Endothelial cell of umbilical vein (primary cell): ENCODE results near the gene YARS2. TPM values are rescaled to one million over a fixed set of nuclear protein-coding genes. Genes with fewer than 3 reads are reported as not detected.

Experiments used
- BruUV-seq: library from RNA; stranded (reverse); fragments of 400-500 nt; replicated peaks from 2 replicates; lab custom pipeline; 2021; lab: Mats Ljungman, UMichigan
- CTCF ChIA-PET: fragments of 300-600, 350-600 bp; sonication (Branson Sonifier 250); formaldehyde crosslinking; loops from one replicate; lab custom pipeline; 2021; ENCODE audit warnings: antibody characterized with exemption, inconsistent platforms; lab: Charles Lee
- POLR2A ChIA-PET: fragments of 300-600, 350-600 bp; sonication (Branson Sonifier 250); formaldehyde crosslinking; loops from one replicate; lab custom pipeline; 2021; ENCODE audit warnings: antibody characterized with exemption, inconsistent platforms; lab: Charles Lee
- DNase-seq: peaks from one replicate; pipeline ENCODE4 v3.0.0-alpha.2; 2011; ENCODE audit warnings: low read depth, low spot score
- FAIRE-seq: peaks from 2 replicates; lab custom pipeline; 2011; peaks lifted over from hg19 to GRCh38; lab: Jason Lieb, UNC
- H2AFZ ChIP-seq: 2 replicates; pipeline ENCODE4 v1.6.0; 2012; ENCODE audit warnings: low read depth, low read length, control low read depth, inconsistent platforms
- H3K27ac ChIP-seq: 2 replicates; pipeline ENCODE4 v1.5.1; 2011; ENCODE audit warnings: low read depth, mild to moderate bottlenecking, control low read depth, low read length, moderate library complexity; ENCODE audit not compliant: insufficient read depth
- H3K27me3 ChIP-seq, 2 experiments: 2 replicates each; pipeline versions ENCODE4 v1.6.0 to v1.6.1; 2011; ENCODE audit warnings: low read length in 2 of 2, mixed read lengths in 1 of 2; ENCODE audit not compliant: control insufficient read depth in 2 of 2, insufficient read depth in 2 of 2
- H3K36me3 ChIP-seq, 2 experiments: 2 replicates in 1 of 2; 3 replicates in 1 of 2; pipeline ENCODE4 v1.5.1; 2011; ENCODE audit warnings: low read length in 2 of 2, mild to moderate bottlenecking in 1 of 2, moderate library complexity in 1 of 2; ENCODE audit not compliant: control insufficient read depth in 2 of 2, insufficient read depth in 2 of 2; ENCODE audit errors: extremely low read depth in 1 of 2
- H3K4me1 ChIP-seq: 3 replicates; pipeline ENCODE4 v1.5.1; 2011; ENCODE audit warnings: mild to moderate bottlenecking, low read length; ENCODE audit not compliant: control insufficient read depth, insufficient read depth; ENCODE audit errors: extremely low read depth
- H3K4me2 ChIP-seq: 2 replicates; pipeline ENCODE4 v1.6.1; 2011; ENCODE audit warnings: low read length, control low read depth, mixed read lengths; ENCODE audit not compliant: insufficient read depth
- H3K4me3 ChIP-seq, 3 experiments: fragments of 200-600 bp in 1 of 3; sonication (generic), shearing (Covaris generic) in 1 of 3; replicated peaks in 1 of 3; 2 replicates each; pipeline ENCODE4 v1.5.1; 2011 to 2016; ENCODE audit warnings: control low read depth in 3 of 3, low read length in 3 of 3, mild to moderate bottlenecking in 2 of 3, inconsistent platforms in 1 of 3, low read depth in 1 of 3, moderate library complexity in 1 of 3; ENCODE audit not compliant: insufficient read depth in 1 of 3
- H3K79me2 ChIP-seq: 2 replicates; pipeline ENCODE4 v1.6.0; 2012; ENCODE audit warnings: low read length, inconsistent platforms; ENCODE audit not compliant: control insufficient read depth, insufficient read depth
- H3K9ac ChIP-seq: replicated peaks from 2 replicates; pipeline ENCODE3; 2011; ENCODE audit warnings: low read length, control low read depth; ENCODE audit not compliant: insufficient read depth; ENCODE audit errors: extremely low read depth
- H3K9me1 ChIP-seq: replicated peaks from 3 replicates; pipeline ENCODE4 v1.6.0; 2011; ENCODE audit warnings: mild to moderate bottlenecking, low read length; ENCODE audit not compliant: control insufficient read depth, insufficient read depth; ENCODE audit errors: extremely low read depth
- H3K9me3 ChIP-seq: replicated peaks from 2 replicates; pipeline ENCODE4 v1.5.1; 2012; ENCODE audit warnings: low read length, inconsistent platforms; ENCODE audit not compliant: control insufficient read depth, insufficient read depth
- H4K20me1 ChIP-seq: replicated peaks from 2 replicates; pipeline ENCODE3; 2011; ENCODE audit warnings: mild to moderate bottlenecking, low read length; ENCODE audit not compliant: control insufficient read depth, insufficient read depth; ENCODE audit errors: extremely low read depth
- EZH2 ChIP-seq: IDR thresholded peaks from 2 replicates; pipeline ENCODE4 v1.6.1; 2012; ENCODE audit warnings: borderline replicate concordance, low read depth, mild to moderate bottlenecking, moderate library complexity, low read length, inconsistent platforms; ENCODE audit not compliant: severe bottlenecking
- FOS ChIP-seq: IDR thresholded peaks from 2 replicates; pipeline ENCODE4 v1.6.1; 2011; ENCODE audit warnings: mild to moderate bottlenecking, low read length, moderate library complexity, borderline replicate concordance; ENCODE audit not compliant: insufficient read depth
- GATA2 ChIP-seq: IDR thresholded peaks from 2 replicates; pipeline ENCODE4 v1.7.0; 2011; ENCODE audit warnings: low read depth, mild to moderate bottlenecking, moderate library complexity, mixed read lengths, low read length; ENCODE audit not compliant: insufficient read length, insufficient read depth
- JUN ChIP-seq: IDR thresholded peaks from 2 replicates; pipeline ENCODE4 v1.6.1; 2011; ENCODE audit warnings: borderline replicate concordance, low read depth; ENCODE audit not compliant: insufficient read length, insufficient read depth
- MYC ChIP-seq: IDR thresholded peaks from one replicate; pipeline ENCODE4 v1.6.1; 2011; ENCODE audit warnings: mild to moderate bottlenecking, low read depth, low read length
- POLR2A ChIP-seq: IDR thresholded peaks from 2 replicates; pipeline ENCODE4 v1.6.1; 2012; ENCODE audit warnings: low read depth, mild to moderate bottlenecking, control low read depth, low read length
- POLR2AphosphoS5 ChIP-seq: IDR thresholded peaks from 2 replicates; pipeline ENCODE4 v1.6.1; 2012; ENCODE audit warnings: low read depth, mild to moderate bottlenecking, control low read depth, low read length, moderate library complexity; ENCODE audit not compliant: insufficient read depth
- dilution Hi-C: fragments of 300-500 bp; cut with MboI; formaldehyde crosslinking; loops from one replicate; pipeline ENCODE4 v1.15.0; 2019; ENCODE audit warnings: low sequenced_read_pairs; ENCODE audit not compliant: extremely low pct_ligation_motif_present
- intact Hi-C: fragments of 100-400 bp; cut with micrococcal nuclease; formaldehyde crosslinking; loops from one replicate; pipeline ENCODE4 v1.10.0; 2022
- polyA plus RNA-seq, 4 experiments: library from polyadenylated mRNA; depleted of rRNA in 3 of 4; stranded (reverse) in 3 of 4; unstranded in 1 of 4; fragments of >200 nt; gene quantifications; 2 replicates each; pipeline versions ENCODE4 v1.2.1 to v1.2.3, GENCODE V29; 2011 to 2012; ENCODE audit warnings: missing spikeins in 1 of 4
- total RNA-seq: library from RNA; stranded (reverse); gene quantifications from 2 replicates; pipeline ENCODE4 v1.2.3, GENCODE V29; 2021
- TF ChIP-seq, protein P1 (sequence below): IDR thresholded peaks from 2 replicates; pipeline ENCODE4 v1.6.1; 2011; ENCODE audit not compliant: insufficient read depth, insufficient read length
- TF ChIP-seq, protein P2 (sequence below), 2 donors: IDR thresholded peaks; 1 replicate in 1 of 2; 2 replicates in 1 of 2; pipeline ENCODE4 v1.5.1; 2011; ENCODE audit warnings: low read length in 2 of 2, mild to moderate bottlenecking in 2 of 2, moderate library complexity in 2 of 2, control low read depth in 1 of 2, inconsistent platforms in 1 of 2, low read depth in 1 of 2; ENCODE audit not compliant: insufficient read depth in 1 of 2; ENCODE audit errors: extremely low read depth in 1 of 2

Gene YARS2
- total and polyA plus RNA-seq, 2 donors (not counting 3 experiments of a cell fraction or from before 2014, with no cell fraction given): 24.6 to 26.8 TPM

DNA sequence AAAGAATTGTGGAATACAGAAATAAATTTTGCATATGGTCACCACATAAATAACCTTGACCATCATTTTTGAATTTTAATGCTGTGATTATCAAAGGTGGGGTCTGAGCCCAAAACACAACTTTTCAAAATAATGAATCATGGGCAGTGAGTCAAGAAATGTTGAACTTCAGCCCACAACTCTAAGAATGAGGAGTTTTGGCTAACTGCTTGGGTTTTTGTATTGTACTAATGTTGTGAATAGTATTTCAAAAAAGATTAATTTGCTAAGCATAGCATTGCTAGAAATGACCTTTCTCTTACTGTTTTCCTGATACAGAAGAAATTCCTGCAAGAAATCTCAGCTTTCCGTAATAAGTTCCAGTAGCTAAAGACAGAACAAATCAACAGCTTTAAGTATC, 24.4 kb upstream of the YARS2 start:
- peaks cover 24 to 26% of the 10 kb centered on the region in 2 experiments for H3K27me3 ChIP-seq
- dilution Hi-C loops: no loop called here
- no peak overlapping the region for H2AFZ ChIP-seq
- H3K79me2 ChIP-seq: no peaks in the 10 kb centered on the region
- H4K20me1 ChIP-seq: no peaks in the 10 kb centered on the region
- H3K4me2 ChIP-seq: no peak overlapping the region
- DNase-seq: no peak
- no peak overlapping the region for H3K27ac ChIP-seq
- POLR2A ChIA-PET: no interaction called here
- H3K4me1 ChIP-seq: no peaks in the 10 kb centered on the region
- CTCF ChIA-PET: no interaction called here
- H3K9ac ChIP-seq: no peak overlapping the region
- TF ChIP-seq JUN (no peak), MYC (no peak), FOS (no peak), POLR2A (no peak), POLR2AphosphoS5 (no peak), EZH2 (no peak), GATA2 (no peak)
- TF ChIP-seq, protein P1, sequence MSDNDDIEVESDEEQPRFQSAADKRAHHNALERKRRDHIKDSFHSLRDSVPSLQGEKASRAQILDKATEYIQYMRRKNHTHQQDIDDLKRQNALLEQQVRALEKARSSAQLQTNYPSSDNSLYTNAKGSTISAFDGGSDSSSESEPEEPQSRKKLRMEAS: no peak
- TF ChIP-seq, protein P2, sequence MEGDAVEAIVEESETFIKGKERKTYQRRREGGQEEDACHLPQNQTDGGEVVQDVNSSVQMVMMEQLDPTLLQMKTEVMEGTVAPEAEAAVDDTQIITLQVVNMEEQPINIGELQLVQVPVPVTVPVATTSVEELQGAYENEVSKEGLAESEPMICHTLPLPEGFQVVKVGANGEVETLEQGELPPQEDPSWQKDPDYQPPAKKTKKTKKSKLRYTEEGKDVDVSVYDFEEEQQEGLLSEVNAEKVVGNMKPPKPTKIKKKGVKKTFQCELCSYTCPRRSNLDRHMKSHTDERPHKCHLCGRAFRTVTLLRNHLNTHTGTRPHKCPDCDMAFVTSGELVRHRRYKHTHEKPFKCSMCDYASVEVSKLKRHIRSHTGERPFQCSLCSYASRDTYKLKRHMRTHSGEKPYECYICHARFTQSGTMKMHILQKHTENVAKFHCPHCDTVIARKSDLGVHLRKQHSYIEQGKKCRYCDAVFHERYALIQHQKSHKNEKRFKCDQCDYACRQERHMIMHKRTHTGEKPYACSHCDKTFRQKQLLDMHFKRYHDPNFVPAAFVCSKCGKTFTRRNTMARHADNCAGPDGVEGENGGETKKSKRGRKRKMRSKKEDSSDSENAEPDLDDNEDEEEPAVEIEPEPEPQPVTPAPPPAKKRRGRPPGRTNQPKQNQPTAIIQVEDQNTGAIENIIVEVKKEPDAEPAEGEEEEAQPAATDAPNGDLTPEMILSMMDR (IDR thresholded peaks at IDR 0.05; ENCODE audit: extremely low read depth in 1 of 2, insufficient read depth in 1 of 2, low read depth in 1 of 2, low read length in 2 of 2): no peak
- H3K4me3 ChIP-seq: no peak overlapping the region
- intact Hi-C loops: no loop called here
- no peaks in the 10 kb centered on the region for H3K36me3 ChIP-seq
- FAIRE-seq: no peak
- no TSS peak for BruUV-seq
- H3K9me1 ChIP-seq: no peaks in the 10 kb centered on the region
- H3K9me3 ChIP-seq: no peaks in the 10 kb centered on the region
